Right cardiac atrium (tissue), 5 donors: ENCODE data around the gene SERPINE1. TPM values are rescaled to one million over a fixed set of nuclear protein-coding genes. Genes with fewer than 3 reads are reported as not detected.
"Not testable (repeated sequence)": the region's sequence is repeated elsewhere in the genome, so short reads cannot be mapped to it uniquely, and the experiment has no call there.

Experiments used
- ATAC-seq, 2 donors: fragments of 200-7000 bp; cut with Tn5 transposase; one replicate each; pipeline versions ENCODE4 v1.8.0 to v1.9.1; 2020; ENCODE audit warnings: moderate library complexity in 2 of 2, mild to moderate bottlenecking in 1 of 2
- DNase-seq, 3 donors: peaks; one replicate each; pipeline ENCODE4 v3.0.0-alpha.2; 2020
- H3K27ac ChIP-seq: one replicate; pipeline ENCODE4 v1.5.1; 2013; ENCODE audit warnings: mild to moderate bottlenecking, low read length, control low read depth, moderate library complexity
- H3K27me3 ChIP-seq: one replicate; pipeline ENCODE4 v1.6.1; 2013; ENCODE audit not compliant: control insufficient read depth, insufficient read depth
- H3K4me1 ChIP-seq: one replicate; pipeline ENCODE4 v1.6.1; 2013; ENCODE audit warnings: low read length; ENCODE audit not compliant: control insufficient read depth, insufficient read depth
- H3K4me3 ChIP-seq: one replicate; pipeline ENCODE4 v1.5.1; 2013; ENCODE audit warnings: low read length, control low read depth
- H3K9me3 ChIP-seq: one replicate; pipeline ENCODE4 v1.6.1; 2013; ENCODE audit warnings: low read length; ENCODE audit not compliant: control insufficient read depth
- WGBS: extraction: QIAGEN DNeasy Blood & Tissue Kit; methylation state at CpG from one replicate; pipeline ENCODE4 v1.1.7; 2013; 5-methylcytosine and 5-hydroxymethylcytosine counted together
- intact Hi-C, 4 donors: fragments of 100-400 bp; cut with DNase I; formaldehyde crosslinking; loops; one replicate each; pipeline versions ENCODE4 v1.11.0 to v1.14.0; 2022 to 2023
- polyA plus RNA-seq: library from polyadenylated mRNA; stranded (reverse); fragments of 200-250 nt; gene quantifications from one replicate; pipeline ENCODE4 v1.2.3, GENCODE V29; 2013
- total RNA-seq, 4 donors: library from RNA; stranded (reverse); fragmentation: NEBNext Ultra II Directional; extraction: Animal tissue kit (Norgen Biotek cat#: 25700); gene quantifications; one replicate each; pipeline ENCODE4 v1.2.1, GENCODE V29; 2021
- donor health status: healthy with polysubstance abuse.
- donor health status: DM: no; HTN: yes; CAD: no.
- donor health status: DM: no; HTN: no; CAD: no.
- donor health status: DM: no; HTN: yes; CAD: no; lungs with severe emphysema.
- donor health status: DM: yes; HTN: yes; CAD: no.

Gene SERPINE1
- total and polyA plus RNA-seq, 5 donors = 1.2 to 11.9 (median 2.3) TPM

- H3K4me1 ChIP-seq, ATAC-seq, H3K4me3 ChIP-seq, H3K9me3 ChIP-seq, H3K27ac ChIP-seq, intact Hi-C loops, H3K27me3 ChIP-seq: not testable (repeated sequence)
- DNase-seq = peak in 1 of 3 donors; percentile 58
- 94% methylated on average over 48 of the region's 53 CpGs for WGBS
Observed at GRCh38 chr7:101092266-101092905, 34.5 kb upstream of the SERPINE1 start.

DNA sequence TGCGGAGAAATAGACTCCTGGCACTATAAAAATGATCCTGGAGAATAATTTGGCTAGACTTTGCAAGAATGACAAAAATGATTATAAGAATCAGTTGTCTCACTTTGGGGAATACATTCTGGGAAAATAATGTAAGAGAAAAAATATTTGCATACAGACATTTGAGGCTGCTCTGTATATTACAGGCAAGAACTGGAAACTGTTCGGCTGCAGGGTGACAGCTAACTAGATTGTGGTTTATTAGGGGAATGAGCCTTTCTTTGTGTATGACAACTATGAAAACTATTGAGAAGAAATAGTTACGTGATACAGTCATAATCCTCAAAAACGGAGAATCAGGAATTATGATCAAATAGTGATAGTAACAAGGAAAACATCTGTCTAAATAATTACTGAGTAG is 33.0 kb upstream of the SERPINE1 start:
- Histone ChIP-seq H3K9me3 (no peaks in the 10 kb centered on the region), H3K27me3 (no peaks in the 10 kb centered on the region), H3K4me3 (no peak overlapping the region), H3K4me1 (peaks cover under 1% of the 10 kb centered on the region), H3K27ac (no peak overlapping the region)
- DNase-seq = no peak
- WGBS = 63% methylated on average over 4 of the region's 4 CpGs
- intact Hi-C loops = no loop called here
- ATAC-seq = no peak

- no peak overlapping the region for H3K4me3 ChIP-seq
- H3K27me3 ChIP-seq = no peaks in the 10 kb centered on the region
- ATAC-seq (no peak), DNase-seq (no peak)
- intact Hi-C loops = no loop called here
- H3K9me3 ChIP-seq = no peaks in the 10 kb centered on the region
- no peak overlapping the region for H3K27ac ChIP-seq
- WGBS = 50% methylated on average over 9 of the region's 9 CpGs
- peaks cover 2% of the 10 kb centered on the region for H3K4me1 ChIP-seq
Observed at GRCh38 chr7:101094376-101094775, 32.5 kb upstream of the SERPINE1 start.

- ATAC-seq = peak; percentile 26 to 58
- intact Hi-C loops = loop anchor here in 2 of 4 donors (5.0 kb wide), 1 partner anchor 42 kb away; no protein-coding TSS in a partner anchor
- Histone ChIP-seq H3K4me1 (peaks cover 3% of the 10 kb centered on the region), H3K4me3 (no peak overlapping the region), H3K9me3 (no peaks in the 10 kb centered on the region), H3K27me3 (no peaks in the 10 kb centered on the region), H3K27ac (no peak overlapping the region)
- peak in 2 of 3 donors; percentile 69 to 71 for DNase-seq
- WGBS = 38% methylated on average over 12 of the region's 12 CpGs
Observed at GRCh38 chr7:101094791-101095375, 32.0 kb upstream of the SERPINE1 start.

DNA sequence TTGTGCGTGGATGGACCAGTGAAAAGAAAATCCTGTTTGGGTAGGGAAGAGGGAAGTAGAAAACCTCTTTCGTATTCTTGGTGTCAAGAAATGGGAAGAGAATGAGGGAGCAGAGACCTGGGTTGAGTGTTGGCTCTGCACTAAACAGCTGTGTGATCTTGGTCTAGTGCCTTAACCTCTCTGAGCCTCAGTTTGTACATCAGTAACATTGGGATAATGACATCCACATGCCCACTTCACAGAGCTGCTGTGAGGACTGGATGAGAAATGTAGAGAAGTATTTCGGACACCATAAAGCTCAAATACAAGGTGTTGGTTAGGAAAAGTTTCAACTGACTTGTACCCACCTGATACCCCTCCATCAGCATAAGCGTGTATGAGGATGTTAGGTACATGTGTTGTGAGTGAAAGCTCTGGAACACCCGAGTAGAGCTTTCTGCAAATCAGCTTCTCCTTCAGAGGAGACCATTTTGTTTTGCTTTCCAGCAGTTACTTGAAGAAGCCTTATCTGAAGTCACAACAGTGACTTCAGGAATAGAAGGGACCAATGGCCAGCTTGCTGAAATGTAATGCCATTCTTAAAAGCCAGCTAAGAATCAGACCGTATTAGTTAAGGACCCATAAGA is 30.5 kb upstream of the SERPINE1 start:
- no peak for DNase-seq
- WGBS = 66% methylated on average over 6 of the region's 6 CpGs
- no peaks in the 10 kb centered on the region for H3K27me3 ChIP-seq
- H3K4me1 ChIP-seq = peaks cover 8% of the 10 kb centered on the region
- H3K9me3 ChIP-seq = no peaks in the 10 kb centered on the region
- intact Hi-C loops = loop anchor here in 2 of 4 donors (5.0 kb wide), 1 partner anchor 41 kb away; no protein-coding TSS in a partner anchor
- no peak overlapping the region for H3K27ac ChIP-seq
- H3K4me3 ChIP-seq = no peak overlapping the region
- no peak for ATAC-seq

DNA sequence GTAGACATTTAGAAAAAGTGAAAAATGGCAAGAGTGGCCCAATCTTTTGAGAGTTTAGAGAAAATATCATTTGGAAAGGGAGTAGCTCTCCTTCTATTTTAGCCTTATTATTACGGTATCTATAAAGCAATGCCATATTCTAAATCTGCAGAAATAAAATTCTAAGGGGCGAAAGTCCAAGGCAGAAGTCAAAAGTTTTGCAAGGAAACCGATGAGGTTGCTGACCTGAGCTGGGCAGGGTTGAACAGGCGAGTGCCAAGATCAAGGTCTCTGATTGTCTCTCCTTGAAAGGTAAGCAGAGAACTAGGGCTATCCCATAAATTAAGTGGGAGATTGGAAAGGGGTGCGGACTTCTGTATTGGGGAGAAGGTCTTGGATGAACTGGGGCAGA is 30.0 kb upstream of the SERPINE1 start:
- intact Hi-C loops = loop anchor here in 2 of 4 donors (5.0 kb wide), 1 partner anchor 40 kb away; no protein-coding TSS in a partner anchor
- 90% methylated on average over 5 of the region's 5 CpGs for WGBS
- DNase-seq (no peak), ATAC-seq (no peak)
- no peak overlapping the region for H3K27ac ChIP-seq
- no peak overlapping the region for H3K4me3 ChIP-seq
- no peaks in the 10 kb centered on the region for H3K9me3 ChIP-seq
- H3K27me3 ChIP-seq = no peaks in the 10 kb centered on the region
- peaks cover 8% of the 10 kb centered on the region for H3K4me1 ChIP-seq

GRCh38 chr7:101097561-101097960 is 29.3 kb upstream of the SERPINE1 start:
- intact Hi-C loops = loop anchor here in 2 of 4 donors (5.0 kb wide), 1 partner anchor 40 kb away; no protein-coding TSS in a partner anchor

GRCh38 chr7:101099969-101100781 is 26.7 kb upstream of the SERPINE1 start:
- Histone ChIP-seq H3K27ac (peak overlapping the region; percentile 88), H3K4me3 (no peak overlapping the region), H3K9me3 (no peaks in the 10 kb centered on the region), H3K27me3 (no peaks in the 10 kb centered on the region), H3K4me1 (peaks cover 8% of the 10 kb centered on the region)
- peak; percentile 94 to 97 (median 96) for DNase-seq
- ATAC-seq = peak; percentile 96
- 24% methylated on average over 26 of the region's 26 CpGs for WGBS
- intact Hi-C loops = loop anchor here in 2 of 4 donors (5.0 kb wide), 1 partner anchor 37 kb away; no protein-coding TSS in a partner anchor

More at GRCh38 chr7:101097561-101097960, 29.3 kb upstream of the SERPINE1 start:
- Histone ChIP-seq H3K4me3 (no peak overlapping the region), H3K27me3 (no peaks in the 10 kb centered on the region), H3K4me1 (peaks cover 8% of the 10 kb centered on the region), H3K27ac (no peak overlapping the region), H3K9me3 (no peaks in the 10 kb centered on the region)
- DNase-seq = peak in 1 of 3 donors; percentile 6
- no peak for ATAC-seq
- 76% methylated on average over 4 of the region's 4 CpGs for WGBS

DNA sequence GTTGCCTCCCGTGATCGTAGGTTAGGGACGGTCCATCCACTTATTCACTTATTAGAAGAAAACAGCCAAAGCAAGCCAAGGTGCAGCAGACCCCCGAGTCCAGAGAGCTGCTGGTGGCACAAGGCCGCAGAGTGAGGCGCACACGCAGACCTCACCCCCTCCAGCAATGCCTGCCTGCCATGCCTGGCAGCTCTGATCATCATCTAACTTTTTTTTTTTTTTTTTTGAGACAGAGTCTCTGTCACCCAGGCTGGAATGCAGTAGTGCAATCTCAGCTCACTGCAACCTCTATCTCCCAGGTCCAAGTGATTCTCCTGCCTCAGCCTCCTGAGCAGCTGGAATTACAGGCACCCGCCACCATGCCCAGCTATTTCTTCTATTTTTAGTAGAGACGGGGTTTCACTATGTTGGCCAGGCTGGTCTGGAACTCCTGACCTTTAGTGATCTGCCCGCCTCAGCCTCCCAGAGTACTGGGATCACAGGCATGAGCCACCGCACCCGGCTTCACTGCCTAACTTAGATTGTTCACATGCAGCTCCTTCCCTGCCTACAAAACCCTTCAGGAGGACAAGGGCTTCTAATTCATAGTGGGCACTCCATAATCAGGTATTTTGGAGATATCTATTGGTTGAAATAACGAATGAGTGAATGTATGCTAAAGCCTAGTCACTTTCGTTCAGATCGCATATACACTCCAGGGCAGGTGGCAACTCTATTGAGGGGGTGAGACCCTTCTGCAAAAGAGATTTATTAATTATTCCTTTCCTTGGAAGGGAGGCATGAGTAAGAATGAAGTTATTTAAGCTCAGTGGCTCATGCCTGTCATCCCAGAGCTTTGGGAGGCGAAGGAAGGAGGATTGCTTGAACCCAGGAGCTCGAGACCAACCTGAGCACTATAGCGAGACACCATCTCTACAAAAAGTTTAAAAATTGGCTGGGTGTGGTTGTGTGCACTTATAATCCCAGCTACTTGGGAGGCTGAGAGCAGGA is 25.8 kb upstream of the SERPINE1 start:
- no peak for ATAC-seq
- H3K9me3 ChIP-seq = no peaks in the 10 kb centered on the region
- H3K27me3 ChIP-seq = no peaks in the 10 kb centered on the region
- peaks cover 8% of the 10 kb centered on the region for H3K4me1 ChIP-seq
- DNase-seq = peak in 1 of 3 donors; percentile 14
- intact Hi-C loops = no loop called here
- no peak overlapping the region for H3K4me3 ChIP-seq
- 92% methylated on average over 18 of the region's 18 CpGs for WGBS
- H3K27ac ChIP-seq = no peak overlapping the region

- H3K9me3 ChIP-seq = no peaks in the 10 kb centered on the region
- H3K4me1 ChIP-seq = peaks cover 8% of the 10 kb centered on the region
- H3K27me3 ChIP-seq = no peaks in the 10 kb centered on the region
- intact Hi-C loops = no loop called here
- no peak overlapping the region for H3K4me3 ChIP-seq
- no peak overlapping the region for H3K27ac ChIP-seq
- WGBS = 90% methylated on average over 6 of the region's 6 CpGs
- no peak for ATAC-seq
- no peak for DNase-seq
Observed at GRCh38 chr7:101102026-101102425, 24.9 kb upstream of the SERPINE1 start.
